Calu3 (cell line): Measurements from ENCODE around the gene PCDH9. TPM values are rescaled to one million over a fixed set of nuclear protein-coding genes. Genes with fewer than 3 reads are reported as not detected.

Experiments used
- BruUV-seq: library from RNA; stranded (reverse); fragments of 400-500 nt; replicated peaks from 2 replicates; lab custom pipeline; 2021; lab: Mats Ljungman, UMichigan
- CTCF ChIA-PET: fragments of 300-600 bp; sonication (Branson Sonifier 250); formaldehyde crosslinking; loops from one replicate; lab custom pipeline; 2022; ENCODE audit warnings: antibody characterized with exemption; lab: Charles Lee
- DNase-seq: peaks from one replicate; pipeline ENCODE4 v3.0.0; 2022
- H3K27ac Mint-ChIP-seq: one replicate; pipeline ENCODE4 v1.8.0; 2022; ENCODE audit warnings: mixed read lengths; ENCODE audit not compliant: unreplicated experiment
- H3K27me3 Mint-ChIP-seq: one replicate; pipeline ENCODE4 v1.8.0; 2022; ENCODE audit warnings: mixed read lengths; ENCODE audit not compliant: unreplicated experiment
- H3K36me3 Mint-ChIP-seq: one replicate; pipeline ENCODE4 v1.8.0; 2022; ENCODE audit warnings: mild to moderate bottlenecking, moderate library complexity, mixed read lengths; ENCODE audit not compliant: insufficient read depth, unreplicated experiment
- H3K4me1 Mint-ChIP-seq: one replicate; pipeline ENCODE4 v1.8.0; 2022; ENCODE audit warnings: mild to moderate bottlenecking, low read depth, mixed read lengths; ENCODE audit not compliant: unreplicated experiment
- H3K4me3 Mint-ChIP-seq: one replicate; pipeline ENCODE4 v1.8.0; 2022; ENCODE audit warnings: mild to moderate bottlenecking, low read depth, moderate library complexity, mixed read lengths; ENCODE audit not compliant: unreplicated experiment
- H3K9me3 Mint-ChIP-seq: one replicate; pipeline ENCODE4 v1.8.0; 2022; ENCODE audit warnings: low read depth, mixed read lengths; ENCODE audit not compliant: unreplicated experiment
- intact Hi-C: fragments of 100-400 bp; cut with micrococcal nuclease; formaldehyde crosslinking; loops from one replicate; pipeline ENCODE4 v1.10.0; 2022; ENCODE audit not compliant: unreplicated experiment
- total RNA-seq: library from RNA; stranded (reverse); gene quantifications from 2 replicates; pipeline ENCODE4 v1.2.3, GENCODE V29; 2022
- TF ChIP-seq, protein P1 (sequence below): fragments of 200-600 bp; IDR thresholded peaks from one replicate; pipeline ENCODE4 v1.8.0; 2022; ENCODE audit warnings: antibody characterized with exemption; ENCODE audit not compliant: unreplicated experiment

Gene PCDH9
- total RNA-seq, 1 experiment from 2014 or later, result 1.3 TPM

GRCh38 chr13:66860878-66861417 lies 369.2 kb downstream of the PCDH9 start:
- Mint-ChIP-seq H3K9me3 (no peaks in the 10 kb centered on the region), H3K36me3 (no peaks in the 10 kb centered on the region)
- CTCF ChIA-PET, result no interaction called here

DNA sequence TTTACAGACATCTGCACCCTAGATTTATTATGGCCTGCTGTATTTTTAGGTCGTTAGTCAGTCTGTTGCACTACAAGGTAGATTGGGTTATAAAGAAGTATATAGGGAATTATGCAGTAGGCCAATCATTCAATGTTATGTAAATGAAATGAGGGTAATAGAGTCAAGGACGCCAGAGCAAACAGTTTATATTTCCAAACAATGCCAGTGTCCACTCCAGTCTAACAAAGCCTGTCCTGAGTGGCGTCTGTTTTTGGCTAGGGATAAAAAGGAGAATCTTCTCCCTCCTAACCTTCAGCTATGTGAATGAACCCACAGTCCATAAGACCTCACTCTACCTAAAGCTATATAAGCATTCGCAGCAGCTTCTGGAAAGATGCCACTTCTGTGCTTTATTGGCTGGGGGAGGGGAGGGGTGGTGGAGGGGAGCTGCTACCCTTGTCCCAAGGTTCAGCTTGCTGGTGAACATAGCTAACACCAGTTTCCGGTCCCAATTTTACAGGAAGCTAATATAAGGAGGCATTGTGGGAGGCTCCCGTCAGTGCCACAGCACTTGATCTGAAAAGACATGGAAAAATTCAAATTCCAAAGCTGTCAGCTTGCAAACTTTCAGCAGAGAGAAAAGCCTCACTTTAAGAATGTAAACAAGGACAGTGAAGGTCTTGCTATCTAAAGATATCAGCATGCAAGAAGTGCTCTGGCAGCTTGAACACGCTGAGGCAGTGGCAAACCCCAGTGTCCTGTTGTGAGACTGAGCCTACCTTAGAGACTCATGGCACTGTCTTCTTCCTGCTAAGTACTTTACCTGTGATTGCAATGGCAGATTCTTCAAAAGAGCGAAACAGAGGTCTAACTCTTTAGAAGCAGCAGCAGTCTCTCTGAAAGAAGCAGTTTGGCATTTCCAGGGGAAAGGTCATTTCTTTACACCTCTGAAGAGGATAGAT lies 369.9 kb downstream of the PCDH9 start:
- no peak for DNase-seq
- intact Hi-C loops, result no loop called here
- H3K4me3 Mint-ChIP-seq, result no peak overlapping the region
- H3K27me3 Mint-ChIP-seq, result no peaks in the 10 kb centered on the region
- no peaks in the 10 kb centered on the region for H3K4me1 Mint-ChIP-seq
- BruUV-seq, result no TSS peak
- CTCF ChIA-PET, result no interaction called here
- H3K9me3 Mint-ChIP-seq, result no peaks in the 10 kb centered on the region
- TF ChIP-seq, protein P1, sequence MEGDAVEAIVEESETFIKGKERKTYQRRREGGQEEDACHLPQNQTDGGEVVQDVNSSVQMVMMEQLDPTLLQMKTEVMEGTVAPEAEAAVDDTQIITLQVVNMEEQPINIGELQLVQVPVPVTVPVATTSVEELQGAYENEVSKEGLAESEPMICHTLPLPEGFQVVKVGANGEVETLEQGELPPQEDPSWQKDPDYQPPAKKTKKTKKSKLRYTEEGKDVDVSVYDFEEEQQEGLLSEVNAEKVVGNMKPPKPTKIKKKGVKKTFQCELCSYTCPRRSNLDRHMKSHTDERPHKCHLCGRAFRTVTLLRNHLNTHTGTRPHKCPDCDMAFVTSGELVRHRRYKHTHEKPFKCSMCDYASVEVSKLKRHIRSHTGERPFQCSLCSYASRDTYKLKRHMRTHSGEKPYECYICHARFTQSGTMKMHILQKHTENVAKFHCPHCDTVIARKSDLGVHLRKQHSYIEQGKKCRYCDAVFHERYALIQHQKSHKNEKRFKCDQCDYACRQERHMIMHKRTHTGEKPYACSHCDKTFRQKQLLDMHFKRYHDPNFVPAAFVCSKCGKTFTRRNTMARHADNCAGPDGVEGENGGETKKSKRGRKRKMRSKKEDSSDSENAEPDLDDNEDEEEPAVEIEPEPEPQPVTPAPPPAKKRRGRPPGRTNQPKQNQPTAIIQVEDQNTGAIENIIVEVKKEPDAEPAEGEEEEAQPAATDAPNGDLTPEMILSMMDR, result no peak
- no peaks in the 10 kb centered on the region for H3K36me3 Mint-ChIP-seq
- no peak overlapping the region for H3K27ac Mint-ChIP-seq

More at GRCh38 chr13:66860878-66861417, 369.2 kb downstream of the PCDH9 start:
- intact Hi-C loops, result no loop called here
- TF ChIP-seq, protein P1, result no peak
- BruUV-seq, result no TSS peak
- Mint-ChIP-seq H3K4me3 (no peak overlapping the region), H3K4me1 (no peaks in the 10 kb centered on the region), H3K27ac (no peak overlapping the region), H3K27me3 (no peaks in the 10 kb centered on the region)
- DNase-seq, result no peak

- BruUV-seq, result no TSS peak
- CTCF ChIA-PET, result no interaction called here
- intact Hi-C loops, result no loop called here
- no peaks in the 10 kb centered on the region for H3K36me3 Mint-ChIP-seq
- no peaks in the 10 kb centered on the region for H3K27me3 Mint-ChIP-seq
- H3K4me3 Mint-ChIP-seq, result no peak overlapping the region
- DNase-seq, result no peak
- TF ChIP-seq, protein P1, result no peak
- no peaks in the 10 kb centered on the region for H3K4me1 Mint-ChIP-seq
- no peaks in the 10 kb centered on the region for H3K9me3 Mint-ChIP-seq
- no peak overlapping the region for H3K27ac Mint-ChIP-seq
Measured at GRCh38 chr13:66859078-66859477, 371.1 kb downstream of the PCDH9 start.

DNA sequence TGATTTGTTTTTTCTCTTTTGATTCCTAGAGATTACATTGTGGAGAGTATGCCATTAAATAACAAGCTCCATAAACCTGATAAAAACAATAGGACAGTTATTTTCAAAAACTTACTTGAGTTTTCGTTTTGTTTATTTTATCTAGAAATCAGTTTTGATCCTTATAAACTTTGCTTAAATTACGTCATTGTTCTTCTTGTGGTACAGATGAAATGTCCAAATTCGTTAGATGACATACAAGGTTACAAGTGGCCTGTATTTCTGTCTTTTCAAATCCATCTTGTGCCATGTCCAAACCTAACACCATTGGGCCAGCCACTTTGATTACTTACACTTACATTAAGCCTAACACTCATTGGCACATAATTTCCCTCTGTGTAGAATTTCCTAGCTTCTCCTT lies 372.0 kb downstream of the PCDH9 start:
- CTCF ChIA-PET, result no interaction called here
- BruUV-seq, result no TSS peak
- Mint-ChIP-seq H3K27ac (no peak overlapping the region), H3K4me3 (no peak overlapping the region), H3K9me3 (no peaks in the 10 kb centered on the region), H3K4me1 (no peaks in the 10 kb centered on the region), H3K27me3 (no peaks in the 10 kb centered on the region), H3K36me3 (no peaks in the 10 kb centered on the region)
- no peak for DNase-seq
- TF ChIP-seq, protein P1, result no peak
- intact Hi-C loops, result no loop called here
